ENCODE data around the gene DCTN2.

The DCTN2 gene

DNA sequence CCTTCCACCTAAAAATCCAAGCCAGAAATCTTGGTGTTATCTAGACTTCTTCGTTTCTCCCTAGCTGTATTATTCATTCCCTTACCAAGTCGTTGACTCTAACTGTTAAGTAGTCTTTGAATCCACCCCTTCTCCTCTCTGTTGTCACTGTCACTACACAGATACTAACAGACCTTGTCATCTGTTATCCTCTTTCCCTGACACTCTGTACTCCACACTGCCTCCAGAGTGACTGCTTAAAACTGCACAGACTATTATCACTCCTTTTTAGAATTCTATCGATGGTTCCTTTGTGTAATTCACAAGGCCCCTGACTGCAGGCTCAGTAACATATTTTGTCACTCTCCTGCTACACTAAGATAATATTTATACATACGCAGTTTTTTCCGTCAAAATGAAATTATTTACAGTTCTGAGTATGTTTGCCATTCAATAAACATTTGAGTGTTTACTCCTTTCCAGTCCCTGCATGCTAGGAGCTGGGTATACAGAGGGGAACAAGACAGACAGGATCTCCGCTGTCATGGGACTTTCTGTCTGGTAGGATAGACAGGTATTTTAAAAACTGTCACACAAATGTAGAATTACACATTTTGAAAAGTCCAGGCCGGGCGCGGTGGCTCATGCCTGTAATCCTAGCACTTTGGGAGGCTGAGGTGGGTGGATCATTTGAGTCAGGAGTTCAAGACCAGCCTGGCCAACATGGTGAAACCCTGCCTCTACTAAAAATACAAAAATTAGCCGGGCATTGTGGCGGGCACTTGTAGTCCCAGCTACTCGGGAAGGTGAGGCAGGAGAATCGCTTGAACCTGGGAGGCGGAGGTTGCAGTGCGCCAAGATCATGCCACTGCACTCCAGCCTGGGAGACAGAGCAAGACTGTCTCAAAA, 55.4 kb downstream of the DCTN2 start:
- DNase-seq, result no peak

DNA sequence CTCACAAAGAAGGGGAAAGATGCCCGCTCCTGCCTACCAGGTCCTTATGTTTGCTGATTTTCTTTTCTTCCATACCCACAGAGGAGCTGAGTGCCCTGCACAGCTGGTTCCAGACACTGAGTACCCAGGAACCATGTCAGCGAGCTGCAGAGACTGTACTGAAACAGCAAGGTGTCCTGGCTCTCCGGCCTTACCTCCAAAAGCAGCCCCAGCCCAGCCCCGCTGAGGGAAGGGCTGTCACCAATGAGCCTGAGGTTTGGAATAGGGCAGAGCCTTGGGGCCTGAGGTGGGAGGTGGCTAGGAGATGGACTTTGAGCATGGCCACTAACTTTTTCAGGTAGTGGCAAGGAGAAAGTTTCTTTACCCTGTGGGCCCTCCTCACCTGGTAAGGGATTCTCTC, 56.9 kb downstream of the DCTN2 start:
- no peak for DNase-seq

DNA sequence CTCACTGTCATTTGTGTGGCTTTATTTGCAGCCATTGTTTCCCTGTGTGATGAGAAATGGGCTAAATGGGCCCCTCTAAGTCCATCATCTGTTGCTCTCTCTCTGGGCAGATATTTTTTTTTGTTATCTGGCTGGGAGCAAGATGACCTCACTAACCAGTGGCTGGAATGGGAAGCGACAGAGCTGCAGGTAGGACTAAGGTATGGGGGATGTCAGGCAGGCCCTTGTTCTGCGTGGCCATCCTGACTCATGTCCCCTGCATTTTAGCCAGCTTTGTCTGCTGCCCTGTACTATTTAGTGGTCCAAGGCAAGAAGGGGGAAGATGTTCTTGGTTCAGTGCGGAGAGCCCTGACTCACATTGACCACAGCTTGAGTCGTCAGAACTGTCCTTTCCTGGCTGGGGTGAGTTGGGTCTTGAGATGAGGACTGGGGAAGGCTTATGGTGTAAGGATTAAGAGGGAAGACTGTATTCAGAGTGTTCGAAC, 57.8 kb downstream of the DCTN2 start:
- no peak for DNase-seq

DNA sequence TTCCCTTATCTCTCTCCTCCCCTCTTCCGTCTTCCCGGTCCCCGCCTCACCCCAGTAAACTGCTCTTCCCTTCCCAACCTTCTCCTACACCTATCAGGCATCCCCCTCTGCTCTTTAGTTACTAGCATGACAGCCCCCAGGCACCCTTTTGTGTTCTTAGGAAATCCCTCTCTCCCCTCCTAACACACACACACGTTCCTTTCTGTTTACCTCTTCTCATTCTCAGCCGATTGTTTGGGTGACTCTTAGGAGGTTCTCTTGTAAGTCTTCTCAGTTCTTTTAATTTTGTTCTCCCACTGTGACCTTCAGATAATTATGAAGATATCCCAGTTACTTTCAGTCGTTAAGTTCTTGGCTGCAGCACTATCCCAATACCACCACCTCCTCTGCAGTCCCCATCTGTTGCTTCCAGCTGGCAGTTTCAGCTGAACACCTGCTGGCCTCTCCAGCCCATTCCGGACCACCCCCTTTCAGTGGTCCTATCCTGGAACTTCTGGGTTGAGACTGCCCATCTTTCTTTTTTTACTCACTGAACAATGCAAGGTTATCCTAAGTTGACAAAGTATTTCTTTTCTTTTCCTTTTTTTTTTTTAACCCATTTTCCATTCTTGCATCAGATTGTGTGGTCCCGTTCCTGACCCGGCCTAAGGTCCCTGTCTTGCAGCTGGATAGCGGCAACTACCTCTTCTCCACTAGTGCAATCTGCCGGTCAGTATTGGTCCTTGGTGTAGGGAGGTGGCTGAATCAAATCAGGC, 58.4 kb downstream of the DCTN2 start:
- DNase-seq, result no peak

DNA sequence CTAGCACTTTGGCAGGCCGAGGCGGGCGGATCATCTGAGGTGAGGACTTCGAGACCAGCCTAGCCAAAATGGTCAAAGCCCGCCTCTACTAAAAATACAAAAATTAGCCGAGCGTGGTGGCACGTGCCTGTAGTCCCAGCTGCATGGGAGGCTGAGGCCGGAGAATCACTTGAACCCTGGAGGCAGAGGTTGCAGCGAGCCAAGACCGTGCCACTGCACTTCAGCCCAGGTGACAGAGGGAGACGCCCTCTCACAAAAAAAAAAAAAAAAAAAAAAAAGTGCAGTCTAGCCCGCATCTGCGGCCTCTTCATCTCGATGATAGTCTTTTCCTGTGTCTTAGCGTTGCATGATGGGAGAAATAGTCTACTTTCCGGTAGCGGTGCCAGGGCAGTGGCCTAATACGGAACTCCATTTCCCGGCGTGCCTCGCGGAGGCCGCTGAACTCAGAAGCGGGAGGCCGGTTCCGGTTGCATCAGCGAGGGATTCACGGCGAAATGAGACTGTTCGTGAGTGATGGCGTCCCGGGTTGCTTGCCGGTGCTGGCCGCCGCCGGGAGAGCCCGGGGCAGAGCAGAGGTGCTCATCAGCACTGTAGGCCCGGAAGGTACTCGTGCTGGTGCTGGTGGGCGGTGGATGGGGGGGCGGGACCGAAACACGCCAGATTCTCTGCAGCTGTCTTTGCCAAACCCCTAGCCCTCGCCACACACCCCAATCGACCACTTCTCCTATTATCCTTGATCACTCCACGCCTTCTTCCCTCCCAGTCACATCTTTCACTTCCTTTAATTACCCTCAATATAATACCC, 59.2 kb downstream of the DCTN2 start, which contains the start of gene MARS1:
MARS1 (plus strand) TSS at position 472 of the 805 bp plus-strand sequence; CDS start at position 495, 23 bp downstream.
- DNase-seq, result peak; percentile 46 to 98 (median 91)

DNA sequence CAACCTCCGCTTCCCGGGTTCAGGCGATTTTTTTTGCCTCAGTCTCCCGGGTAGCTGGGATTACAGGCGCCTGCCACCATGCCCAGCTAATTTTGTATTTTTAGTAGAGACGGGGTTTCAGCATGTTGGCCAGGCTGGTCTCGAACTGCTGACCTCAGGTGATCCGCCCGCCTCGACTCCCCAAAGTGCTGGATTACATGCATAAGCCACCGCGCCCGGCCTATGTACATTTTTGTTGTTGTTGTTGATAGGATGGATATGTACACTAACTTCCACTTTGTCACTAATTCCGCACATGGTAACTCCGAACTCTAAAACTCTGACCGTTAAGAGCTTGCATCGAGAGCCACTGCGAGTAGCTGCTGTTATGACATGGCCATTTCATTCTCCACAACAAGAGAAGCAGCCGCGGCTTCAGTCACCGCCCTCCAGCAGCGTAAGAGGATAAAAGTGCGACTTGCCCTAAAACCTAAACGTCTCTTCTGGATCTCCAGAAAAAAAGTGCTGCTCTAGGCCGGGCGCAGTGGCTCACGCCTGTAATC, 59.9 kb downstream of the DCTN2 start:
- DNase-seq, result peak in 1 of 56 donors; percentile 15

DNA sequence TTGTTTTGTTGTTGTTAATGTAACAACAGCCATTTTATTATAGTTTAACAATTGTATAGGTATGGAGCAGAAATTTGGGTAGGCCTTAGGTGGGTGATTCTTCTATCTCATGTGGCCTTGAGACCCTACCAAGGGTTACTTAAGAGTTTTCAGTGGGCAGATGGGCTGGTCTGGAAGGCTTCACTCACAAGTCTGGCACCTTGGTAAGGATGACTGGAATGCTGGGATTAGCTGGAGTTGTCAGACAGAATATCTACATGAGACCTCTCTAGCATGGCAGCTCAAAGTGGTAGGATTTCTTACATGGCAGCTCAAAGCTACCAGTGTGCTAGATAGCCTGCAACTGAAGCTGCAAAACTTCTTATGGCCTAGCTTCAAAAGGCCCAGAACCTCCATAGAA, 61.3 kb downstream of the DCTN2 start:
- no peak for DNase-seq

DNA sequence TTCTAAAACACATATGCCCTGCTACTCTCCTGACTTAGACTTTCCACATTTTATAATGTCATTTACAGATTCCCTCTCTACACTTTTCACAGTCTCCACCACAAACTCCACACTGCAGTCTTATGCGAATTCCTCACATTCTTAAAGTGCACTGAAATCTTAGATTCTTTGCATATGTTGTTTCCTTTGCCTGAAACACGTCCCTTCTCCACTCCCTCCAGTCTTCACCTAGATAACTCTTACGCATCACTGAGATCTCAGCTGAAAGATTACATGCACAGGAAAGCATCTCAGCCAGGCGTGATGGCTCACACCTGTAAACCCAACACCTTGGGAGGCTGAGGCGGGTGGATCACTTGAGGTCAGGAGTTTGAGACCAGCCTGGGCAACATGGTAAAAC, 63.5 kb downstream of the DCTN2 start:
- no peak for DNase-seq

DNA sequence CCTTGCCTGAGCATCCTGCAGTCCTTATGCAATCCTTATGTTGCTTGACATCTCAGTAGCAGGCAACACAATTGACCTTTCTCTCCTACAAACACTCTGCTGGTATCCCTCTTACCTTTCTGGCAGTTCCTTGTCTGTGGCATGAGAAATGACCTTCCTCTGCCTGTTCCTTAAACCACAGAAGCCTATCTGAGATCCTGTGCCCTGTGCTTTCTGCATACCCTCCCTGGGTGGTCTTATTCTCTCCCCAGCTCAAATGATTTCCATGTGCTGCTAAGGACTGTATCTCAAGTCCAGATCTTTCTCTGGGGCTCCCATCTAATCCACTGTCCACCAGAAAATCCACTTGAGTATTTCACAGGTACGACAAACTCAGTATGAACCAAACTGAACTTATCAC, 65.3 kb downstream of the DCTN2 start:
- DNase-seq, result no peak
